NT2/D1 (cell line): ENCODE data around the gene TRIM59.

Experiments
- YY1 ChIP-seq: IDR thresholded peaks from 2 replicates; pipeline ENCODE4 v1.6.1; 2011; ENCODE audit not compliant: insufficient read length, insufficient read depth
- ZNF274 ChIP-seq: IDR thresholded peaks from 2 replicates; pipeline ENCODE4 v1.6.1; 2011; ENCODE audit warnings: mild to moderate bottlenecking, low read depth, low read length

DNA sequence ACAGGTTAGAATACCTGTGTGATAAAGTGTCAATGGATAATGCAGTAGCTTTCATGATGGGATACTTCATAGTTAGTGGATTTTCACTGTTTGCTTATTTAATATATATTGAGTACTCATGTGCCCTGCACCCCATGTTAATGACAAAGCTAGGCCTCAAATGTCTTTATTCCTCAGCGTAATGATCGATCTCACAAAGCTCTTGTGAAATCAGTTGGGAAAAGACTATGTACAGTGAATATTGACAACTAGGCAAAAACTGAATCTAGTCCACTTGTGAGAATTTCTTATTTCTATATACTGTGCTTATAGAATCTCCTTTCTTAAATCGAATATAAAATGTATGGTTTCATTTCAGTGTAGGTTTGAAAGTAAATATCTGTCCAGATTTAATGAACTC lies 32.3 kb downstream of the TRIM59 start:
- TF ChIP-seq YY1: no peak
- TF ChIP-seq ZNF274: no peak
